Activated CD4-positive, alpha-beta T cell treated with anti-CD3 and anti-CD28 coated beads, Interleukin-2, amount 10 ng/mL, durations not matched to agents 7 days and 5 days (primary cell): Measurements from ENCODE around the gene TRIM27. TPM values are rescaled to one million over a fixed set of nuclear protein-coding genes. Genes with fewer than 3 reads are reported as not detected.

Experiments used
- CTCF ChIA-PET: fragments of 350-600 bp; sonication (Branson Sonifier 250); formaldehyde crosslinking; loops from one replicate; lab custom pipeline; 2021; ENCODE audit warnings: antibody characterized with exemption; lab: Charles Lee
- POLR2A ChIA-PET: fragments of 350-600 bp; sonication (Branson Sonifier 250); formaldehyde crosslinking; loops from one replicate; lab custom pipeline; 2021; ENCODE audit warnings: antibody characterized with exemption; lab: Charles Lee
- DNase-seq: peaks from one replicate; pipeline ENCODE4 v3.0.0-alpha.2; 2020
- H3K27ac Mint-ChIP-seq: one replicate; pipeline ENCODE4 v1.8.0; 2021; ENCODE audit warnings: mild to moderate bottlenecking, moderate library complexity, mixed read lengths
- H3K27me3 Mint-ChIP-seq: one replicate; pipeline ENCODE4 v1.8.0; 2021; ENCODE audit warnings: mixed read lengths
- H3K36me3 Mint-ChIP-seq: one replicate; pipeline ENCODE4 v1.8.0; 2021; ENCODE audit warnings: low read depth, mixed read lengths
- H3K4me1 Mint-ChIP-seq: one replicate; pipeline ENCODE4 v1.8.0; 2021; ENCODE audit warnings: mixed read lengths
- H3K4me3 Mint-ChIP-seq: one replicate; pipeline ENCODE4 v1.8.0; 2021; ENCODE audit warnings: mild to moderate bottlenecking, moderate library complexity, mixed read lengths
- H3K9me3 Mint-ChIP-seq: one replicate; pipeline ENCODE4 v1.8.0; 2021; ENCODE audit warnings: mixed read lengths
- total RNA-seq, 2 experiments: library from RNA; stranded (reverse); gene quantifications; one replicate each; pipeline ENCODE4 v1.2.3, GENCODE V29; 2021

The TRIM27 gene
- total RNA-seq, 2 experiments from 2014 or later = 63.1 to 66.6 TPM

DNA sequence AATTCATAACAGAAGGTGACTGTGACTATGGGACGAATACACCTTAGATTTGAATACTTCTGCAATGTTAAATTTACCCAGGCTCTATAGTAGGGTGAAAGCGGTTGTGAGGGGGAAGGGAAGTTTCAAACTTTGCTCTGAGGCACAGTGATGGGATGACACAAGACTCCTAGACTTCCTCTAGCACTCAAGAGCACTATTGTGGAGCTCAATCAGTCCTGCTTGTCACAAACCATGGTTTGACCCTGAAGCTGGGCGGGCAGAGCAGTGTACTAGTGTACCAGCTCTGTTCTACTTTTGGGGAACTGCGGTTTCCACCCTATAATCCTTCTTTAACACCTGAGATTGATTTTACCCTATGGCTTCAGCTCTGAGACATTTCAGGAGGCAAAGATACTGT, 17.1 kb downstream of the TRIM27 start:
- no peak for DNase-seq
- ChIA-PET CTCF (no interaction called here), POLR2A (interaction anchor here (0.6 kb wide), 1 partner anchor 23 kb away, joined by 3 read pairs; no protein-coding TSS in a partner anchor)
- no peak overlapping the region for H3K27ac Mint-ChIP-seq
- peaks cover 77% of the 10 kb centered on the region for H3K36me3 Mint-ChIP-seq
- no peaks in the 10 kb centered on the region for H3K27me3 Mint-ChIP-seq
- no peaks in the 10 kb centered on the region for H3K9me3 Mint-ChIP-seq
- no peak overlapping the region for H3K4me3 Mint-ChIP-seq
- no peaks in the 10 kb centered on the region for H3K4me1 Mint-ChIP-seq

GRCh38 chr6:28903686-28904085, 20.1 kb downstream of the TRIM27 start:
- ChIA-PET POLR2A (no interaction called here), CTCF (no interaction called here)
- H3K27me3 Mint-ChIP-seq = no peaks in the 10 kb centered on the region
- no peaks in the 10 kb centered on the region for H3K9me3 Mint-ChIP-seq
- H3K4me3 Mint-ChIP-seq = no peak overlapping the region
- no peak for DNase-seq
- H3K36me3 Mint-ChIP-seq = peaks cover 70% of the 10 kb centered on the region
- peaks cover 3% of the 10 kb centered on the region for H3K4me1 Mint-ChIP-seq
- H3K27ac Mint-ChIP-seq = no peak overlapping the region

DNA sequence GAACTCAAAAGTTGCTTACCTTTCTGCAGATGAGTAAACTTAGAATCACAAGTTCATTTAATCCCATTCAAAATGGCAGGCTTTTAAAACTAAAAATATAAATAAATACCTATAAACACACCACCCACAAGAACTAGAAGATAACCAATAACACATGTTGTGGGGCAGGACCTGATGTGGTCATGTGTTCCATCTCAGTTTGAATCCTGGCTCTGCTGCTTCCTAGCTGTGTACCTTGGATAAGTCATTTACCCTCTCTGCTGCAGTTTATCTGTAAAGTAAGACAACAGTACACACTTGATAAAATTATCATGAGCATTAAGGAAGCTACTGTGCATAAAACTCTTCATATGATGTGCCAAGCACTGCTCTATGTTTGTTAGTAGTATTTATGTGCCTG, 22.0 kb downstream of the TRIM27 start:
- peaks cover 57% of the 10 kb centered on the region for H3K36me3 Mint-ChIP-seq
- peaks cover 16% of the 10 kb centered on the region for H3K4me1 Mint-ChIP-seq
- H3K27ac Mint-ChIP-seq = no peak overlapping the region
- H3K4me3 Mint-ChIP-seq = no peak overlapping the region
- H3K9me3 Mint-ChIP-seq = no peaks in the 10 kb centered on the region
- ChIA-PET CTCF (no interaction called here), POLR2A (no interaction called here)
- no peak for DNase-seq
- H3K27me3 Mint-ChIP-seq = no peaks in the 10 kb centered on the region

DNA sequence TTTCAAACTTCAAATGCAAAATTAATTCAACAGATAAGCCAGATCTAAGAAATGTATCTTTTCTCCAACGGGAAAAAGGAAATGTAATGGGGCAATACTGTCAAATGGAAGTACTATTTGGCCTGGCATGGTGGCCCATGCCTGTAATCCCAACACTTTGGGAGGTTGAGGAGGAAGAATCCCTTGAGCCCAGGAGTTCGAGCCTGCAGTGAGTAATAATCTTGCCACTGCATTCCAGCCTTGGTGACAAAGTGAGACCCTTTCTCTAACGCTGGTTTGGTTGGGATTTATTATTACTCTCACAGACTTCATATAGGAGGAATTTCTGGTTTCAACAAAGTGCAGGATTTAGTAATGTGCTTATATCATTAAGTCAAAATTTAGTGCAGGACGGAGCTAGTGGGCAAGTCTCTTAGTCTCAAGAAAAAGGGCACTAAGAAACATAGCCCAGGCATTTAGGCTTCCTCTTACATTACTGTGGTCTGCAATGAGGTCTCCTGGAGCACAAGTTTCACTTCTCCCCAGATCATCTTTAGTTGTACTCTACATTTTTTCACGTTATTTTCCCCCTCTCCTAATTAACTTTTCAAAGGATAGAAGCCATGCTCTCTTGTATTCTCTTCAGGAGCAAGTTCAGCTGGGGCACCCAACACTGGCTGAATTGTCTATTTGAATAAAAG, 23.1 kb downstream of the TRIM27 start:
- Mint-ChIP-seq H3K4me3 (no peak overlapping the region), H3K9me3 (no peaks in the 10 kb centered on the region), H3K27ac (peak overlapping the region; percentile 46), H3K36me3 (peaks cover 48% of the 10 kb centered on the region), H3K4me1 (peaks cover 19% of the 10 kb centered on the region), H3K27me3 (peaks cover 2% of the 10 kb centered on the region)
- DNase-seq = no peak
- ChIA-PET CTCF (interaction anchor here (0.6 kb wide), 1 partner anchor 13 kb away, joined by 3 read pairs; no protein-coding TSS in a partner anchor), POLR2A (no interaction called here)

DNA sequence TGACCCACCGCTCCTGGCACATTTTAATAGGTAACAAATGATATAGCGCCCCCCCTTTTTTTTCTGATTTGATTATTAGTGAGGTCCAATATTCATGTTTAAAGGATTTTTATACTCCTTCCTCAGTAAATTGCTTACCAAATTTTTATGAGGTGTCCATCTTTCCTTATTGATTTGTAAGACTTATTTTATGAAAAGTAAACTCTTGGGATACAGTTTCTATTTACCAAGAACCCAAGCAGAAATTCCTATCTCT, 25.1 kb downstream of the TRIM27 start:
- H3K9me3 Mint-ChIP-seq = no peaks in the 10 kb centered on the region
- H3K36me3 Mint-ChIP-seq = peaks cover 30% of the 10 kb centered on the region
- H3K27ac Mint-ChIP-seq = peak overlapping the region; percentile 83
- peak overlapping the region; percentile 65 for H3K4me3 Mint-ChIP-seq
- H3K4me1 Mint-ChIP-seq = peaks cover 23% of the 10 kb centered on the region
- CTCF ChIA-PET = interaction anchor here (1.3 kb wide), 1 partner anchor 21 kb away, joined by 3 read pairs; no protein-coding TSS in a partner anchor
- H3K27me3 Mint-ChIP-seq = peaks cover 2% of the 10 kb centered on the region
- no peak for DNase-seq
- POLR2A ChIA-PET = interaction anchor here (0.7 to 1.8 kb wide), 2 partner anchors 14 to 37 kb away, joined by 5 to 7 read pairs; no protein-coding TSS in a partner anchor

GRCh38 chr6:28897369-28897745, 26.4 kb downstream of the TRIM27 start:
- Mint-ChIP-seq H3K27me3 (peaks cover 2% of the 10 kb centered on the region), H3K4me1 (peaks cover 23% of the 10 kb centered on the region), H3K27ac (peak overlapping the region; percentile 100), H3K4me3 (peak overlapping the region; percentile 98), H3K9me3 (no peaks in the 10 kb centered on the region), H3K36me3 (peaks cover 21% of the 10 kb centered on the region)
- POLR2A ChIA-PET = interaction anchor here (1.8 kb wide), 1 partner anchor 13 kb away, joined by 7 read pairs; no protein-coding TSS in a partner anchor
- CTCF ChIA-PET = interaction anchor here (0.8 to 1.8 kb wide), 3 partner anchors 25 to 59 kb away, joined by 3 to 6 read pairs (median 3); partner anchors contain the start of gene TRIM27
- no peak for DNase-seq

DNA sequence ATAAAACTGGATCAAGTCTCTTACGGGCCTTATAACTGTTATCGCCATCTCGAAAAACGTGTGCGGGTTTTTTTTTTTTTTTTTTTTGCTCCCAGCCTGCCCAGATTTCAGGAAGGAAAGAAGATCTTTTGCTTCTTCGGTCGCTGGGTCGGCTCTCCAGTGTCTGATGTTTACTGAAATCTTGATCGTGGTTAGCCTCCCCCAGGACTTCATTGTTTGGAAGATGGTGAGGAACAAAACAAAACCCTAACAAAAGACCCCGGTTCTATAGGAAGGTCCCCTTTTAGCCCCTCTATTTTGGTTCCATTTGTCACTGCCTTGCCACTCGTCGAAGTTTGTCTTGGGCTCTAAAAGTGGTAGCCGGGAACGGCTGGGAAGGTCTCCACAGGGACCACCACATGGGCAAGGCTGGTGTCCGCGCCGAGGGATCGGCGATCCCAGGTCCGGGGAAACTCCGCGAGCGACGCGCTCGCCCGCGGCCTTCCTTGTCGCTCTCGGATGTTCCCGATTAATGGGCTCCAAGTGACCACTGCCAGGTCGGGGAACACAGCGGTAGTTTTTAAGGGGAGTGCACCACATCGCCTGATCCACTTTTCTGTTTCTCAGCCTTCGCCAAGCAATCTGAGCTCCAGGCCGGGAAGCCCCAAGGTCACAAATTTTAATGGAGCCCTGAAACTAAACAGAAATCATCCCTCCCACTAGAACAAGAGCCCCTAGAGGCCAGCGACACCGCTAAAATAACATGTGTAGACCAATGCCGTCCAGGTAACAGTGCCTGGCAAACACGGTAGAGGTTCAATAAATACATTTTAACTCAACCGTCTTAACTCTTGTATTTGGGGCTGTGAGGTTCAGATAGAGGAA, 27.0 kb downstream of the TRIM27 start:
- Mint-ChIP-seq H3K9me3 (no peaks in the 10 kb centered on the region), H3K4me3 (peak overlapping the region; percentile 98), H3K27ac (peak overlapping the region; percentile 100), H3K27me3 (peaks cover 2% of the 10 kb centered on the region), H3K4me1 (peaks cover 23% of the 10 kb centered on the region), H3K36me3 (peaks cover 16% of the 10 kb centered on the region)
- DNase-seq = peak; percentile 68
- POLR2A ChIA-PET = interaction anchor here (1.8 kb wide), 1 partner anchor 12 kb away, joined by 7 read pairs; no protein-coding TSS in a partner anchor
- CTCF ChIA-PET = interaction anchor here (0.8 to 1.8 kb wide), 3 partner anchors 25 to 59 kb away, joined by 3 to 6 read pairs (median 3); partner anchors contain the start of gene TRIM27

DNA sequence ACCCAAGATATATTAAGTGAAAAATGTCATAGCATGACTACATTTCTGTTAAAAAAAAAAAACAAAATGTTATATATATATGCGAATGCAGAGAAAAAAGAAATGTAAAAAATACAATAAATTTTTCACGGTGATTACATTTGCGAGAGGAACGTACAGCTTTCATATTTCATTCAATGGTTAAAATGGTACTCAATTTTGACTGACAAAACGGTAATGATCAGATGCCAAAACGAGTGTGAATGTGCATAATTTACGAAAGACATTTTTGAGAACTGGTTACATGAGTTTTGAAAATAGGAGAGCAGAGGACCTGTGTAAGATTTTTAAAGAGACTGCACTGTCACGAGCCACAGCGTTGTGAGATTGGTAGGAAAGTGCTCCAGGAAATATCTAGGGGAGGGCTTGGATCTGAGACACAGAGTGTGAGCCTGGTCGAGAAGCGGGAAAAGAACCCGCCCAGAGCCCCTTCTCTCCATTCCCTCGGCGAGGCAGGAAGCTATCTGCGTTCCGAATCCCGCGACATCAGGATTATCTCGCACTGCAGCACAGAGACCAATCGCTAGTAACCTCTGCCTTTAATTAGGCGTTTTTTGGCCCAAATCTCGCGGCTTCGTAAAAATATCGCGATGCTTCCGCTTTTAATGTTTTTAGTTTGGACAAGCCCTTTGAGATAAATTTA, 28.5 kb downstream of the TRIM27 start:
- Mint-ChIP-seq H3K4me3 (peak overlapping the region; percentile 98), H3K9me3 (no peaks in the 10 kb centered on the region), H3K27me3 (peaks cover 2% of the 10 kb centered on the region), H3K36me3 (peaks cover 4% of the 10 kb centered on the region), H3K4me1 (peaks cover 23% of the 10 kb centered on the region), H3K27ac (peak overlapping the region; percentile 100)
- ChIA-PET POLR2A (interaction anchor here (0.6 to 1.0 kb wide), 2 partner anchors 10 to 39 kb away, joined by 3 to 9 read pairs; no protein-coding TSS in a partner anchor), CTCF (interaction anchor here (0.8 to 1.7 kb wide), 11 partner anchors 9 to 999 kb away, joined by 3 to 8 read pairs (median 4); partner anchors contain the start of gene TRIM27)
- peak; percentile 95 for DNase-seq

- POLR2A ChIA-PET = no interaction called here
- Mint-ChIP-seq H3K4me3 (no peak overlapping the region), H3K27me3 (peaks cover 2% of the 10 kb centered on the region), H3K9me3 (no peaks in the 10 kb centered on the region), H3K36me3 (no peaks in the 10 kb centered on the region), H3K27ac (no peak overlapping the region), H3K4me1 (peaks cover 16% of the 10 kb centered on the region)
- CTCF ChIA-PET = interaction anchor here (1.7 kb wide), 1 partner anchor 13 kb away, joined by 3 read pairs; no protein-coding TSS in a partner anchor
- DNase-seq = no peak
These were observed 30.5 kb downstream of the TRIM27 start for GRCh38 chr6:28893172-28893799.

GRCh38 chr6:28892525-28892924, 31.3 kb downstream of the TRIM27 start:
- peaks cover 2% of the 10 kb centered on the region for H3K27me3 Mint-ChIP-seq
- CTCF ChIA-PET = interaction anchor here (1.9 kb wide), 1 partner anchor 55 kb away, joined by 6 read pairs; no protein-coding TSS in a partner anchor
- H3K27ac Mint-ChIP-seq = no peak overlapping the region

DNA sequence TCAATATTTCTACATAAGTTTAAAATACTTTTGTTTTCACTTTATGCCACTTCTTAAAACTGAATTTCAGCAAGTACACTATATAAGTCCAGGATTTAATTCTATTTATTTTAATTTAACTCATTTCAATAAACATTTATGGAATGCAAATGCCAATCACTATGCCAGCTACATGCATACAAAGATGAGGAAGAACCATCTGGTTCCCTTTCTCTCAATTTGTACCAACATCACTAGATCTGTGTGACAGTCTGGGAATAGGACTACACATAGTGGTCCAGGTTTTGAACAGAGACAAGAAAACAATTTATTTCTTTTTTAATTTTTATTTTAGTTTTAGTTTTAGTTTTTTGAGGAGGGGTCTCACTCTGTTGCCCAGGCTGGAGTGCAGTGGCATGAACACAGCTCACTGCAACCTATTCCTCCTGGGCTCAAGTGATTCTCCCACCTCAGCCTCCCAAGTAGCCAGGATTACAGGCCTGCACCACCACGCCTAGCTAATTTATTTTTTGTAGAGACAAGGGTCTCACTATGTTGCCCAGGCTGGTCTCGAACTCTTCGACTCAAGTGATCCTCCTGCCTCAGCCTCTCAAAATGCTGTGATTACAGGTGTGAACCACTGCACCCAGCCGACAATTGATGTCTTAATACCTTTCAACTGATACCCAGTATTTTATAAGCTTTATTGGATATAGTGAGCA, 35.8 kb downstream of the TRIM27 start:
- no peak overlapping the region for H3K27ac Mint-ChIP-seq
- no peaks in the 10 kb centered on the region for H3K27me3 Mint-ChIP-seq
- POLR2A ChIA-PET = no interaction called here
- H3K4me3 Mint-ChIP-seq = no peak overlapping the region
- H3K36me3 Mint-ChIP-seq = peaks cover 19% of the 10 kb centered on the region
- DNase-seq = no peak
- CTCF ChIA-PET = no interaction called here
- peaks cover 11% of the 10 kb centered on the region for H3K9me3 Mint-ChIP-seq
- H3K4me1 Mint-ChIP-seq = peaks cover 29% of the 10 kb centered on the region

More at GRCh38 chr6:28892525-28892924, 31.3 kb downstream of the TRIM27 start:
- no peaks in the 10 kb centered on the region for H3K9me3 Mint-ChIP-seq
- no peak for DNase-seq
- H3K36me3 Mint-ChIP-seq = no peaks in the 10 kb centered on the region
- peaks cover 12% of the 10 kb centered on the region for H3K4me1 Mint-ChIP-seq
- POLR2A ChIA-PET = no interaction called here
- H3K4me3 Mint-ChIP-seq = no peak overlapping the region
